Mesenchymal stem cell (in vitro differentiated cells and primary cell): ENCODE measurements around the gene TMEM175.
A peak's percentile ranks its signal among the peaks of the same experiment; 100 is the strongest.

Experiments used
- DNase-seq: peaks from one replicate; pipeline ENCODE4 v3.0.0-alpha.2; 2013
- H2AFZ ChIP-seq: one replicate; pipeline ENCODE4 v1.6.1; 2013; ENCODE audit warnings: low read depth, mild to moderate bottlenecking, control low read depth, inconsistent platforms, low read length, moderate library complexity
- H2AK5ac ChIP-seq: 2 replicates; pipeline ENCODE4 v1.6.1; 2013; ENCODE audit warnings: low read length, moderate library complexity, mild to moderate bottlenecking, inconsistent platforms; ENCODE audit not compliant: severe bottlenecking
- H2BK120ac ChIP-seq: one replicate; pipeline ENCODE4 v1.6.1; 2013; ENCODE audit warnings: low read depth, mild to moderate bottlenecking, inconsistent platforms, low read length, moderate library complexity
- H2BK12ac ChIP-seq, 2 experiments: one replicate each; pipeline ENCODE4 v1.6.1; 2013; ENCODE audit warnings: inconsistent platforms in 2 of 2, low read length in 2 of 2, mild to moderate bottlenecking in 2 of 2, moderate library complexity in 2 of 2, control low read depth in 1 of 2
- H2BK15ac ChIP-seq: one replicate; pipeline ENCODE4 v1.6.1; 2013; ENCODE audit warnings: mild to moderate bottlenecking, low read depth, inconsistent platforms; ENCODE audit not compliant: poor library complexity, severe bottlenecking
- H2BK5ac ChIP-seq: 2 replicates; pipeline ENCODE4 v1.6.1; 2013; ENCODE audit warnings: low read depth, mild to moderate bottlenecking, low read length, control low read depth, inconsistent platforms; ENCODE audit not compliant: poor library complexity, severe bottlenecking
- H3K14ac ChIP-seq, 2 experiments: one replicate each; pipeline ENCODE4 v1.6.1; 2013; ENCODE audit warnings: inconsistent platforms in 2 of 2, low read length in 2 of 2, control low read depth in 1 of 2, mild to moderate bottlenecking in 1 of 2, moderate library complexity in 1 of 2
- H3K18ac ChIP-seq, 2 experiments: one replicate each; pipeline ENCODE4 v1.6.1; 2013; ENCODE audit warnings: inconsistent platforms in 2 of 2, low read length in 2 of 2, control low read depth in 1 of 2, low read depth in 1 of 2, mild to moderate bottlenecking in 1 of 2
- H3K23ac ChIP-seq, 2 experiments: one replicate each; pipeline ENCODE4 v1.6.1; 2013; ENCODE audit warnings: inconsistent platforms in 2 of 2, low read length in 2 of 2, mild to moderate bottlenecking in 2 of 2, moderate library complexity in 2 of 2, control low read depth in 1 of 2
- H3K27ac ChIP-seq: 2 replicates; pipeline ENCODE4 v1.5.1; 2013; ENCODE audit warnings: mild to moderate bottlenecking, moderate library complexity, low read length, control low read depth, inconsistent platforms; ENCODE audit not compliant: poor library complexity, severe bottlenecking
- H3K27me3 ChIP-seq, 2 experiments: 2 replicates each; pipeline versions ENCODE4 v1.6.1 to v1.7.0; 2013; ENCODE audit warnings: low read length in 2 of 2, mild to moderate bottlenecking in 2 of 2, moderate library complexity in 2 of 2, control low read depth in 1 of 2, inconsistent platforms in 1 of 2; ENCODE audit not compliant: control insufficient read depth in 1 of 2, insufficient read depth in 1 of 2
- H3K36me3 ChIP-seq, 2 experiments: 2 replicates each; pipeline versions ENCODE4 v1.6.1 to v1.7.0; 2013; ENCODE audit warnings: low read length in 2 of 2, control low read depth in 1 of 2, inconsistent platforms in 1 of 2, low read depth in 1 of 2, mild to moderate bottlenecking in 1 of 2; ENCODE audit not compliant: insufficient read depth in 2 of 2, control insufficient read depth in 1 of 2
- H3K4ac ChIP-seq, 2 experiments: one replicate each; pipeline ENCODE4 v1.6.1; 2013; ENCODE audit warnings: inconsistent platforms in 2 of 2, low read length in 2 of 2, mild to moderate bottlenecking in 2 of 2, moderate library complexity in 2 of 2, control low read depth in 1 of 2, low read depth in 1 of 2
- H3K4me1 ChIP-seq: 2 replicates; pipeline ENCODE4 v1.6.1; 2013; ENCODE audit warnings: low read depth, low read length, control low read depth; ENCODE audit not compliant: control insufficient read depth, insufficient read depth
- H3K4me2 ChIP-seq: 2 replicates; pipeline ENCODE4 v1.6.1; 2013; ENCODE audit warnings: low read length, mild to moderate bottlenecking, inconsistent platforms; ENCODE audit not compliant: poor library complexity, severe bottlenecking
- H3K4me3 ChIP-seq, 2 experiments: 2 replicates each; pipeline versions ENCODE4 v1.5.1 to v1.7.0; 2013; ENCODE audit warnings: low read length in 2 of 2, mild to moderate bottlenecking in 2 of 2, control low read depth in 1 of 2, low read depth in 1 of 2; ENCODE audit not compliant: insufficient read depth in 1 of 2
- H3K79me1 ChIP-seq: replicated peaks from 2 replicates; pipeline ENCODE4 v1.6.1; 2013; ENCODE audit warnings: mild to moderate bottlenecking, control low read depth, low read length, inconsistent platforms; ENCODE audit not compliant: poor library complexity, severe bottlenecking
- H3K9ac ChIP-seq: 2 replicates; pipeline ENCODE4 v1.7.0; 2013; ENCODE audit warnings: mild to moderate bottlenecking, low read length, moderate library complexity
- H3K9me3 ChIP-seq: 2 replicates; pipeline ENCODE4 v1.7.0; 2013; ENCODE audit warnings: mild to moderate bottlenecking, low read length; ENCODE audit not compliant: control insufficient read depth
- H4K8ac ChIP-seq: one replicate; pipeline ENCODE4 v1.6.1; 2013; ENCODE audit warnings: inconsistent platforms, mild to moderate bottlenecking, low read length, moderate library complexity
- H4K91ac ChIP-seq: one replicate; pipeline ENCODE4 v1.6.1; 2013; ENCODE audit warnings: mild to moderate bottlenecking, low read length, inconsistent platforms
- WGBS: methylation state at CpG from one replicate; pipeline ENCODE4 v1.1.7; 2013; ENCODE audit warnings: mixed read lengths; 5-methylcytosine and 5-hydroxymethylcytosine counted together

The TMEM175 gene

DNA sequence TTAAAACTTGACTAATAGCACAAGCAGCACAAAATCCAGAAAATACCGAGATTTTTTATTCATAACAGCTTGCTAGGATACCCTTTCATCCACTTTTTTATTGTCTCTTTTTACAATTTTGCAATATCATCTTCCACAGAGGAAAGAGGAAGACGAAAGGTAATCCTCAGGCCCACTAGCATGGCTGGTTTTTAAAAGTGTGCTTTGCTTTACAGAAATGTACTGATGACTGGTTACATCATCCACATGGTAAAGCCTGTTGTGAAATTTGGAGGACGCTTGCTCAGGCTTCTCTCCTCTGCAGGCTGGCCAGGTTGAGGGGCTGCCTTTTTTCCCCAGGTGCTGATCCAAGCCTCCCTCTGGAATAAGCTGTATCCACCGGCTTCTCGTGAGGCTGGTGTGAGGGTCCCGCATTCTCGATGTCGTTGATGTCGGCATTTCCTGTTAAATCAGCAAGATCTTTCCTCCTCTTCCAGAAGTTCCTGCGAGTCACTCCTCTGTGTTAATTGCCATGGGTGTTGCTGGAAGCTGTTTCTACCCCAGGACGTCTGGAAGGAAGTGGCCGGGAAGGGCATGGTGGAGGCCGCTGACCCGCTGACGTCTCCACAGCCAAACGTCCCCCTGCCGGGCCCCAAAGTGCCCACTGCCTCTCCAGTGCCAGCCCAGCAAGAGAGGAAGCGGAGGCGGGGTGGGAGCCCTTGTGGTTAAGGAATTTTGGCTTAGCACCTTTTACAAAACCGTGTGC lies 46.9 kb downstream of the TMEM175 start:
- H2BK120ac ChIP-seq: no peak overlapping the region
- no peak overlapping the region for H3K23ac ChIP-seq
- H2BK12ac ChIP-seq: peak overlapping the region; percentile 72 to 84
- peak overlapping the region in 1 of 2 experiments; percentile 53 for H3K14ac ChIP-seq
- H3K18ac ChIP-seq: peak overlapping the region; percentile 76 to 88
- H4K91ac ChIP-seq: peak overlapping the region; percentile 91
- no peak overlapping the region for H2AK5ac ChIP-seq
- peaks cover 9% of the 10 kb centered on the region for H3K4me1 ChIP-seq
- no peak overlapping the region for H3K4me3 ChIP-seq
- no peak overlapping the region for H2BK5ac ChIP-seq
- peak overlapping the region; percentile 48 for H2AFZ ChIP-seq
- no peak overlapping the region for H3K27ac ChIP-seq
- peak overlapping the region; percentile 33 for H3K4me2 ChIP-seq
- peak overlapping the region; percentile 66 to 85 for H3K4ac ChIP-seq
- no peaks in the 10 kb centered on the region for H3K9me3 ChIP-seq
- H4K8ac ChIP-seq: peak overlapping the region; percentile 70
- no peak overlapping the region for H2BK15ac ChIP-seq
- no peaks in the 10 kb centered on the region for H3K27me3 ChIP-seq
- peaks cover 0 to 4% of the 10 kb centered on the region in 2 experiments for H3K36me3 ChIP-seq
- H3K9ac ChIP-seq: peak overlapping the region; percentile 10
- DNase-seq: peak; percentile 74
- peaks cover 4% of the 10 kb centered on the region for H3K79me1 ChIP-seq
- WGBS: 21% methylated on average over 20 of the region's 20 CpGs

DNA sequence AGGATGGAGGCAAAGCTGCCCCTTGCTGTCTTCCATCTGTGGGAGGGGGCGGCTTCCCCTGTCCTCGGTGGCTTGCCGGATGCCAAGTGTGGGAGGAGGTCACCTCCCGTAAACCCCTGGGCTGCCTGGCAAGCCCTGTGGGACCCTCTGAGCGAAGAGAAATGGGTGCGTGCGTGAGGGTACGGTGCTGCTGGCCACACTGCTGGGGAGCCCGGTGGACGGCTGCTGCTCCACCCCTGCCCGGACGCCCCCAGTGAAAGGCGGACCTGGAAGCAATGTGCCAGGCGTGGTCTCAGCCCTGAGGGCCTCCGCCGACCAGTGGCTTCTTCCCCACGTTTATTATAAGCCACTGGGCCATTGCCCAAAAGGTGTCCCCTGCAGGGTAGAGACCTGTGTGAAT lies 50.0 kb downstream of the TMEM175 start:
- Histone ChIP-seq H3K4ac (no peak overlapping the region), H4K91ac (peak overlapping the region; percentile 48), H3K14ac (no peak overlapping the region), H3K27ac (no peak overlapping the region), H3K79me1 (peaks cover 9% of the 10 kb centered on the region), H2BK5ac (no peak overlapping the region), H2AK5ac (no peak overlapping the region), H3K27me3 (no peaks in the 10 kb centered on the region), H3K4me2 (no peak overlapping the region), H3K18ac (no peak overlapping the region), H2BK120ac (no peak overlapping the region), H3K36me3 (peaks cover 0 to 4% of the 10 kb centered on the region in 2 experiments), H3K9me3 (no peaks in the 10 kb centered on the region), H3K4me3 (no peak overlapping the region), H2AFZ (no peak overlapping the region), H4K8ac (no peak overlapping the region), H3K9ac (no peak overlapping the region), H2BK12ac (peak overlapping the region in 1 of 2 experiments; percentile 67), H2BK15ac (no peak overlapping the region), H3K23ac (no peak overlapping the region), H3K4me1 (peaks cover 16% of the 10 kb centered on the region)
- no peak for DNase-seq
- 93% methylated on average over 17 of the region's 17 CpGs for WGBS

DNA sequence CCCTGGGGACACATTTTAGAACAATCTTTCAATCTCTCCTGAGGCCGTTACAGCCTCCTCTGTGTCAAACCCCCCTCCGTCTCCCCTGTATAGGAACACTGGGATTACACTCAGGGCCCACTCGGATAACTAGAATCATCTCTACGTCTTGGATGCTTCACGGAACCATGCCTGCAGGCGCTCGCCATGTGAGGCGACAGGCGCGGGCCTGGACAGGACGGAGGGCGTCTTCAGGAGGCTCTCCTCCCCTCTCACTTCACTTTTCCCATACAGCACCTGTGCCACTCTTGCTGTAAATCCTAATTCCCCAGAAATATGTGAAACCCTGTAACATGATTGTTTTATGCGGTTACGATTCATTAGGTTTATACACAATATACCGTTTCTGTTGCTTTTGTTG lies 50.6 kb downstream of the TMEM175 start:
- no peak overlapping the region for H4K91ac ChIP-seq
- H3K27me3 ChIP-seq: no peaks in the 10 kb centered on the region
- H2BK15ac ChIP-seq: no peak overlapping the region
- H3K4me1 ChIP-seq: peaks cover 21% of the 10 kb centered on the region
- H2AFZ ChIP-seq: no peak overlapping the region
- no peak overlapping the region for H3K27ac ChIP-seq
- WGBS: 94% methylated on average over 15 of the region's 15 CpGs
- peaks cover 9% of the 10 kb centered on the region for H3K79me1 ChIP-seq
- no peak overlapping the region for H3K14ac ChIP-seq
- no peak overlapping the region for H3K4ac ChIP-seq
- H3K4me2 ChIP-seq: no peak overlapping the region
- H2BK120ac ChIP-seq: no peak overlapping the region
- H3K4me3 ChIP-seq: no peak overlapping the region
- DNase-seq: no peak
- no peak overlapping the region for H3K23ac ChIP-seq
- peaks cover 0 to 7% of the 10 kb centered on the region in 2 experiments for H3K36me3 ChIP-seq
- no peak overlapping the region for H2BK5ac ChIP-seq
- H3K9me3 ChIP-seq: no peaks in the 10 kb centered on the region
- no peak overlapping the region for H3K18ac ChIP-seq
- H2AK5ac ChIP-seq: no peak overlapping the region
- H4K8ac ChIP-seq: no peak overlapping the region
- H3K9ac ChIP-seq: no peak overlapping the region
- no peak overlapping the region for H2BK12ac ChIP-seq

DNA sequence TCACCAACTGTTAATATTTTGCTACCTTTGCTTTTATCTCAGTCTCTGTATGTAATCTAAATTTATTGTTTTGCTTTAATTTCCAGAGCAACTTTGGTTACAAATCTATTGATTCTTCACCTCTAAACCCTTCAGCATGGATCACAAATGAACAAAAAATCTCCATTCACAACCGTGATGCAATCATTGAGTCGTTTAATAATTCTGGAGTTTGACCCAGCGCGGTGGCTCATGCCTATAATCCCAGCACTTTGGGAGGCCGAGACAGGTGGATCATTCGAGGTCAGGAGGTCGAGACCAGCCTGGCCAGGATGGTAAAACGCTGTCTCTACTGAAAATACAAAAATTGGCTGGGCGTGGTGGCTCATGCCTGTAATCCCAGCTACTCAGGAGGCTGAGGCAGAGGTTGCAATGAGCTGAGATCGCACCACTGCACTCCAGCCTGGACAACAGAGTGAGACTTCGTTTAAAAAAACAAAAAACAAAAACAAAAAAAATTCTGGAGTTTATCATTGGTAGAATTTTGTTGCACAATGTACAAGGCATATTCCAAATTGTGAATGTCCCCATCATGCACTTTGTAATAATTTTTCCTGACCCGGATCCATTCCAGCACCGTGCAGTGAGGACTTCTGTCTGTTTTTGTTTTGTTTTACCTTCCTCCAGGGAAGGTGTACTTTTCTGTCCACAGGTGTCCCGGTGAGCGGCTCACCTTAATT lies 52.2 kb downstream of the TMEM175 start:
- no peak overlapping the region for H3K4me2 ChIP-seq
- no peaks in the 10 kb centered on the region for H3K9me3 ChIP-seq
- no peak overlapping the region for H3K27ac ChIP-seq
- H3K27me3 ChIP-seq: no peaks in the 10 kb centered on the region
- no peak overlapping the region for H3K14ac ChIP-seq
- H4K91ac ChIP-seq: no peak overlapping the region
- peak overlapping the region; percentile 67 for H4K8ac ChIP-seq
- no peak overlapping the region for H2BK5ac ChIP-seq
- peak overlapping the region; percentile 93 for H3K9ac ChIP-seq
- no peak overlapping the region for H3K18ac ChIP-seq
- no peak overlapping the region for H2AK5ac ChIP-seq
- no peak overlapping the region for H3K4ac ChIP-seq
- WGBS: 84% methylated on average over 13 of the region's 15 CpGs
- H3K4me1 ChIP-seq: peaks cover 23% of the 10 kb centered on the region
- H3K4me3 ChIP-seq: peak overlapping the region in 1 of 2 experiments; percentile 93
- DNase-seq: no peak
- H2BK120ac ChIP-seq: no peak overlapping the region
- H3K23ac ChIP-seq: no peak overlapping the region
- no peak overlapping the region for H2BK15ac ChIP-seq
- peaks cover 2 to 21% of the 10 kb centered on the region in 2 experiments for H3K36me3 ChIP-seq
- peaks cover 22% of the 10 kb centered on the region for H3K79me1 ChIP-seq
- H2AFZ ChIP-seq: no peak overlapping the region
- no peak overlapping the region for H2BK12ac ChIP-seq
